ENCODE measurements around the gene USP19.

The USP19 gene

GRCh38 chr3:49076646-49077045 lies 44.0 kb downstream of the USP19 start:
- DNase-seq (ENCODE audit: low spot score), result no peak
- POLR2A ChIA-PET (ENCODE audit: low non-redundant PET), result no interaction called here
- no peak overlapping the region for H3K27ac ChIP-seq
- CTCF ChIA-PET, result no interaction called here
- TF ChIP-seq CTCF (conservative IDR thresholded peaks at IDR 0.05; ENCODE audit: low read depth), result no peak

GRCh38 chr3:49076116-49076515 lies 44.5 kb downstream of the USP19 start:
- POLR2A ChIA-PET (ENCODE audit: low non-redundant PET), result no interaction called here
- no peak for TF ChIP-seq CTCF (conservative IDR thresholded peaks at IDR 0.05; ENCODE audit: low read depth)
- DNase-seq (ENCODE audit: low spot score), result no peak
- CTCF ChIA-PET, result no interaction called here
- H3K27ac ChIP-seq, result no peak overlapping the region
